Measurements from ENCODE around the gene CCDC175.

- no peak for TF ChIP-seq EZH2 (IDR thresholded peaks at IDR 0.05; ENCODE audit: borderline replicate concordance, control insufficient read depth, low read depth, low read length)
- TF ChIP-seq MEF2A (IDR thresholded peaks at IDR 0.05; ENCODE audit: insufficient read depth, low read depth, low read length), result no peak
- TF ChIP-seq, protein P1, sequence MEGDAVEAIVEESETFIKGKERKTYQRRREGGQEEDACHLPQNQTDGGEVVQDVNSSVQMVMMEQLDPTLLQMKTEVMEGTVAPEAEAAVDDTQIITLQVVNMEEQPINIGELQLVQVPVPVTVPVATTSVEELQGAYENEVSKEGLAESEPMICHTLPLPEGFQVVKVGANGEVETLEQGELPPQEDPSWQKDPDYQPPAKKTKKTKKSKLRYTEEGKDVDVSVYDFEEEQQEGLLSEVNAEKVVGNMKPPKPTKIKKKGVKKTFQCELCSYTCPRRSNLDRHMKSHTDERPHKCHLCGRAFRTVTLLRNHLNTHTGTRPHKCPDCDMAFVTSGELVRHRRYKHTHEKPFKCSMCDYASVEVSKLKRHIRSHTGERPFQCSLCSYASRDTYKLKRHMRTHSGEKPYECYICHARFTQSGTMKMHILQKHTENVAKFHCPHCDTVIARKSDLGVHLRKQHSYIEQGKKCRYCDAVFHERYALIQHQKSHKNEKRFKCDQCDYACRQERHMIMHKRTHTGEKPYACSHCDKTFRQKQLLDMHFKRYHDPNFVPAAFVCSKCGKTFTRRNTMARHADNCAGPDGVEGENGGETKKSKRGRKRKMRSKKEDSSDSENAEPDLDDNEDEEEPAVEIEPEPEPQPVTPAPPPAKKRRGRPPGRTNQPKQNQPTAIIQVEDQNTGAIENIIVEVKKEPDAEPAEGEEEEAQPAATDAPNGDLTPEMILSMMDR (IDR thresholded peaks at IDR 0.05 in 2 of 3, conservative IDR thresholded peaks at IDR 0.05 in 1 of 3; ENCODE audit: control insufficient read depth in 2 of 3, extremely low read depth in 1 of 3, insufficient read depth in 1 of 3, low read depth in 3 of 3, low read length in 3 of 3), result no peak
- no peak for TF ChIP-seq MXI1 (IDR thresholded peaks at IDR 0.05; ENCODE audit: low read depth, low read length)
These were observed 12.2 kb downstream of the CCDC175 start for GRCh38 chr14:59564366-59564765.

Measured in GM12878 (cell line).